Sigmoid colon (tissue), 7 donors: ENCODE results near the gene IL32. TPM values are rescaled to one million over a fixed set of nuclear protein-coding genes. Genes with fewer than 3 reads are reported as not detected.
A peak's percentile ranks its signal among the peaks of the same experiment; 100 is the strongest.

ENCODE experiments used
- DNase-seq: peaks from one replicate; pipeline ENCODE4 v3.0.0-alpha.2; 2019
- H3K27ac ChIP-seq, 4 donors: fragments of 200-600 bp; sonication (generic); one replicate each; pipeline ENCODE4 v1.5.1; 2016 to 2019; ENCODE audit warnings: mild to moderate bottlenecking in 1 of 4
- H3K27me3 ChIP-seq, 3 donors: fragments of 200-600 bp; sonication (generic); one replicate each; pipeline ENCODE4 v1.5.1; 2019; ENCODE audit warnings: mild to moderate bottlenecking in 1 of 3
- H3K36me3 ChIP-seq, 4 donors: fragments of 200-600 bp; sonication (generic); one replicate each; pipeline ENCODE4 v1.5.1; 2016 to 2019
- H3K4me1 ChIP-seq, 4 donors: fragments of 200-600 bp; sonication (generic); one replicate each; pipeline ENCODE4 v1.5.1; 2017 to 2019
- H3K4me3 ChIP-seq, 4 donors: fragments of 200-600 bp; sonication (generic); one replicate each; pipeline ENCODE4 v1.5.1; 2017 to 2019; ENCODE audit warnings: mild to moderate bottlenecking in 2 of 4, moderate library complexity in 1 of 4
- H3K9me3 ChIP-seq, 4 donors: fragments of 200-600 bp in 3 of 4; sonication (generic) in 3 of 4; one replicate each; pipeline versions ENCODE4 v1.5.1 to v1.6.1; 2013 to 2019
- EP300 ChIP-seq, 4 donors: sonication (generic); formaldehyde crosslinking; IDR thresholded peaks; one replicate each; pipeline ENCODE4 v1.6.1; 2017; ENCODE audit warnings: antibody characterized with exemption in 4 of 4
- POLR2A ChIP-seq, 2 donors: fragments of 450-650 bp; IDR thresholded peaks; one replicate each; pipeline ENCODE4 v1.6.1; 2016; ENCODE audit warnings: antibody characterized with exemption in 2 of 2, mild to moderate bottlenecking in 2 of 2, moderate library complexity in 2 of 2
- POLR2AphosphoS5 ChIP-seq, 4 donors: sonication (generic); formaldehyde crosslinking; IDR thresholded peaks; one replicate each; pipeline ENCODE4 v1.6.1; 2017; ENCODE audit warnings: antibody characterized with exemption in 4 of 4
- WGBS, 2 donors: extraction: QIAGEN DNeasy Blood & Tissue Kit; methylation state at CpG; one replicate each; pipeline ENCODE4 v1.1.7; 2013; 5-methylcytosine and 5-hydroxymethylcytosine counted together
- intact Hi-C: fragments of 100-400 bp; cut with DNase I; formaldehyde crosslinking; loops from one replicate; pipeline ENCODE4 v1.15.1; 2023
- polyA plus RNA-seq, 3 donors: library from polyadenylated mRNA; stranded (reverse); fragments of 200-250 nt; gene quantifications; one replicate each; pipeline ENCODE4 v1.2.3, GENCODE V29; 2013
- total RNA-seq, 4 donors: library from RNA; depleted of rRNA; stranded (reverse); fragments of >200 nt; gene quantifications; one replicate each; pipeline ENCODE4 v1.1.0, GENCODE V29; 2016
- TF ChIP-seq, protein P1 (sequence below), 4 experiments: fragments of 450-650 bp in 3 of 4; fragments of 200-600 bp in 1 of 4; IDR thresholded peaks; one replicate each; pipeline ENCODE4 v1.5.1; 2016 to 2019; ENCODE audit warnings: antibody characterized with exemption in 4 of 4, mild to moderate bottlenecking in 3 of 4, moderate library complexity in 2 of 4
- donor health status: healthy with polysubstance abuse.
- donor health status: Bipolar disorder and iron deficiency.
- donor health status: healthy.

The IL32 gene
- total and polyA plus RNA-seq, 7 donors: 8.6 to 2,189 (median 27.1) TPM

GRCh38 chr16:3087243-3088235, 22.1 kb downstream of the IL32 start:
- intact Hi-C loops: no loop called here
- Histone ChIP-seq H3K36me3 (no peaks in the 10 kb centered on the region), H3K4me3 (peak overlapping the region in 3 of 4 donors; percentile 17 to 33 (median 19)), H3K9me3 (no peaks in the 10 kb centered on the region), H3K27ac (peak overlapping the region; percentile 11 to 60 (median 31)), H3K27me3 (peaks cover 0 to 9% (median 7%) of the 10 kb centered on the region in 3 donors), H3K4me1 (no peaks in the 10 kb centered on the region)
- 64 to 78% methylated on average over 18 of the region's 18 CpGs for WGBS, 2 donors
- TF ChIP-seq, protein P1, sequence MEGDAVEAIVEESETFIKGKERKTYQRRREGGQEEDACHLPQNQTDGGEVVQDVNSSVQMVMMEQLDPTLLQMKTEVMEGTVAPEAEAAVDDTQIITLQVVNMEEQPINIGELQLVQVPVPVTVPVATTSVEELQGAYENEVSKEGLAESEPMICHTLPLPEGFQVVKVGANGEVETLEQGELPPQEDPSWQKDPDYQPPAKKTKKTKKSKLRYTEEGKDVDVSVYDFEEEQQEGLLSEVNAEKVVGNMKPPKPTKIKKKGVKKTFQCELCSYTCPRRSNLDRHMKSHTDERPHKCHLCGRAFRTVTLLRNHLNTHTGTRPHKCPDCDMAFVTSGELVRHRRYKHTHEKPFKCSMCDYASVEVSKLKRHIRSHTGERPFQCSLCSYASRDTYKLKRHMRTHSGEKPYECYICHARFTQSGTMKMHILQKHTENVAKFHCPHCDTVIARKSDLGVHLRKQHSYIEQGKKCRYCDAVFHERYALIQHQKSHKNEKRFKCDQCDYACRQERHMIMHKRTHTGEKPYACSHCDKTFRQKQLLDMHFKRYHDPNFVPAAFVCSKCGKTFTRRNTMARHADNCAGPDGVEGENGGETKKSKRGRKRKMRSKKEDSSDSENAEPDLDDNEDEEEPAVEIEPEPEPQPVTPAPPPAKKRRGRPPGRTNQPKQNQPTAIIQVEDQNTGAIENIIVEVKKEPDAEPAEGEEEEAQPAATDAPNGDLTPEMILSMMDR (IDR thresholded peaks at IDR 0.05): no peak
- no peak for TF ChIP-seq POLR2AphosphoS5 (IDR thresholded peaks at IDR 0.05)
- no peak for TF ChIP-seq POLR2A (IDR thresholded peaks at IDR 0.05)
- TF ChIP-seq EP300 (IDR thresholded peaks at IDR 0.05): no peak
- no peak for DNase-seq

GRCh38 chr16:3088450-3088849, 23.0 kb downstream of the IL32 start:
- intact Hi-C loops: no loop called here

GRCh38 chr16:3088925-3089716, 23.7 kb downstream of the IL32 start:
- intact Hi-C loops: no loop called here
- DNase-seq: no peak
- peaks cover 0 to 13% (median 13%) of the 10 kb centered on the region in 3 donors for H3K27me3 ChIP-seq
- no peaks in the 10 kb centered on the region for H3K9me3 ChIP-seq
- no peaks in the 10 kb centered on the region for H3K36me3 ChIP-seq
- H3K27ac ChIP-seq: no peak overlapping the region
- 95 to 96% methylated on average over 71 of the region's 71 CpGs for WGBS, 2 donors
- no peaks in the 10 kb centered on the region for H3K4me1 ChIP-seq
- TF ChIP-seq POLR2A (IDR thresholded peaks at IDR 0.05) (no peak), POLR2AphosphoS5 (IDR thresholded peaks at IDR 0.05) (no peak)
- no peak overlapping the region for H3K4me3 ChIP-seq

More at GRCh38 chr16:3088450-3088849, 23.0 kb downstream of the IL32 start:
- 74 to 84% methylated on average over 7 of the region's 7 CpGs for WGBS, 2 donors
- Histone ChIP-seq H3K27me3 (peaks cover 0 to 13% (median 13%) of the 10 kb centered on the region in 3 donors), H3K4me1 (no peaks in the 10 kb centered on the region), H3K27ac (no peak overlapping the region), H3K9me3 (no peaks in the 10 kb centered on the region), H3K36me3 (no peaks in the 10 kb centered on the region), H3K4me3 (no peak overlapping the region)
- DNase-seq: no peak
- TF ChIP-seq POLR2AphosphoS5 (IDR thresholded peaks at IDR 0.05) (no peak), POLR2A (IDR thresholded peaks at IDR 0.05) (no peak), EP300 (IDR thresholded peaks at IDR 0.05) (no peak)
- TF ChIP-seq, protein P1 (IDR thresholded peaks at IDR 0.05): no peak

DNA sequence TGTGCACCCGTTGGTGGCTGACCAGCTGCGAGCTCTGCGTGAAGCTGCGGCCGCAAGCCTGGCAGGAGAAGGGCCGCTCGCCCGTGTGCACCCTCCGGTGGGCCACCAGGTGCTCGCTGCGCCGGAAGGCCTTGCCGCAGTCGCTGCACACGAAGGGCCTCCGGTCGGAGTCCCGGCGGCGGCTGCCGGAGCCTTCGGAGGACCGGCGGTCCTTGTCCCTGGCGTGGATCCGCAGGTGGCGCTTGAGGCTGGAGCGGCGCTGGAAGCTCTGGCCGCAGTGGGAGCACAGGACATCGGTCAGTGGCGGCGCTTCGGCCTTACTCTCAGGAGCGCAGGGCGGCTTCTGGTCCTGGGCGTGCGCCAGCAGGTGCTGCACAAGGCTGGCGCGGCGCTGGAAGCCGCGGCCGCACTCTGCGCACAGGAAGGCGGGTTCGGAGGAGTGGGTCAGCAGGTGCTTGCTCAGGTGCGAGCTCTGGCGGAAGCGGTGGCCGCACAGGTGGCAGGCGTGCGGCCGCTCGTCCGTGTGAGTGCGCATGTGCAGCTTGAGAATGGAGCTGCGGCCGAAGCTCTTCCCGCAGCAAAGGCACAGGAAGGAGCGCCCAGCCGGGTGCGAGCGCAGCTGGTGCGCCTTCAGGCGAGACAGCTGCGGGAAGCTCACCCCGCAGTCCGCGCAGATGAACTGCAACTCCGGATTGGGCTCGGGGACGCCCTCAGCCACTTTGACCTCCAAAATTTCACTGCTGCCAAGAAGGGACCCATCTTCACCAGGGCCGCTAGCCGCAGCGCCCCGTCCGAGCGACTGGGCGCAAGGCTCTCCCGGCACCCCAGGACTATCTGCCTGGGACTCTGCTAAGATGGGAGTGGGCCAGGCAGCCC, 24.5 kb downstream of the IL32 start:
- H3K27me3 ChIP-seq: peaks cover 0 to 13% (median 13%) of the 10 kb centered on the region in 3 donors

More for the DNA sequence above, 24.5 kb downstream of the IL32 start:
- Histone ChIP-seq H3K4me1 (no peaks in the 10 kb centered on the region), H3K36me3 (no peaks in the 10 kb centered on the region), H3K4me3 (no peak overlapping the region), H3K27ac (no peak overlapping the region), H3K9me3 (no peaks in the 10 kb centered on the region)
- DNase-seq: no peak
- TF ChIP-seq, protein P1 (IDR thresholded peaks at IDR 0.05): no peak
- no peak for TF ChIP-seq POLR2AphosphoS5 (IDR thresholded peaks at IDR 0.05)
- TF ChIP-seq EP300 (IDR thresholded peaks at IDR 0.05): no peak
- TF ChIP-seq POLR2A (IDR thresholded peaks at IDR 0.05): no peak
- WGBS, 2 donors: 98% methylated on average over 81 of the region's 81 CpGs
- intact Hi-C loops: no loop called here
